Measurements from ENCODE around the gene CCDC40. TPM values are rescaled to one million over a fixed set of nuclear protein-coding genes. Genes with fewer than 3 reads are reported as not detected.

The CCDC40 gene, protein sequence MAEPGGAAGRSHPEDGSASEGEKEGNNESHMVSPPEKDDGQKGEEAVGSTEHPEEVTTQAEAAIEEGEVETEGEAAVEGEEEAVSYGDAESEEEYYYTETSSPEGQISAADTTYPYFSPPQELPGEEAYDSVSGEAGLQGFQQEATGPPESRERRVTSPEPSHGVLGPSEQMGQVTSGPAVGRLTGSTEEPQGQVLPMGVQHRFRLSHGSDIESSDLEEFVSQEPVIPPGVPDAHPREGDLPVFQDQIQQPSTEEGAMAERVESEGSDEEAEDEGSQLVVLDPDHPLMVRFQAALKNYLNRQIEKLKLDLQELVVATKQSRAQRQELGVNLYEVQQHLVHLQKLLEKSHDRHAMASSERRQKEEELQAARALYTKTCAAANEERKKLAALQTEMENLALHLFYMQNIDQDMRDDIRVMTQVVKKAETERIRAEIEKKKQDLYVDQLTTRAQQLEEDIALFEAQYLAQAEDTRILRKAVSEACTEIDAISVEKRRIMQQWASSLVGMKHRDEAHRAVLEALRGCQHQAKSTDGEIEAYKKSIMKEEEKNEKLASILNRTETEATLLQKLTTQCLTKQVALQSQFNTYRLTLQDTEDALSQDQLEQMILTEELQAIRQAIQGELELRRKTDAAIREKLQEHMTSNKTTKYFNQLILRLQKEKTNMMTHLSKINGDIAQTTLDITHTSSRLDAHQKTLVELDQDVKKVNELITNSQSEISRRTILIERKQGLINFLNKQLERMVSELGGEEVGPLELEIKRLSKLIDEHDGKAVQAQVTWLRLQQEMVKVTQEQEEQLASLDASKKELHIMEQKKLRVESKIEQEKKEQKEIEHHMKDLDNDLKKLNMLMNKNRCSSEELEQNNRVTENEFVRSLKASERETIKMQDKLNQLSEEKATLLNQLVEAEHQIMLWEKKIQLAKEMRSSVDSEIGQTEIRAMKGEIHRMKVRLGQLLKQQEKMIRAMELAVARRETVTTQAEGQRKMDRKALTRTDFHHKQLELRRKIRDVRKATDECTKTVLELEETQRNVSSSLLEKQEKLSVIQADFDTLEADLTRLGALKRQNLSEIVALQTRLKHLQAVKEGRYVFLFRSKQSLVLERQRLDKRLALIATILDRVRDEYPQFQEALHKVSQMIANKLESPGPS
- 2.7 and 4.0 TPM in 2 replicates for total RNA-seq

DNA sequence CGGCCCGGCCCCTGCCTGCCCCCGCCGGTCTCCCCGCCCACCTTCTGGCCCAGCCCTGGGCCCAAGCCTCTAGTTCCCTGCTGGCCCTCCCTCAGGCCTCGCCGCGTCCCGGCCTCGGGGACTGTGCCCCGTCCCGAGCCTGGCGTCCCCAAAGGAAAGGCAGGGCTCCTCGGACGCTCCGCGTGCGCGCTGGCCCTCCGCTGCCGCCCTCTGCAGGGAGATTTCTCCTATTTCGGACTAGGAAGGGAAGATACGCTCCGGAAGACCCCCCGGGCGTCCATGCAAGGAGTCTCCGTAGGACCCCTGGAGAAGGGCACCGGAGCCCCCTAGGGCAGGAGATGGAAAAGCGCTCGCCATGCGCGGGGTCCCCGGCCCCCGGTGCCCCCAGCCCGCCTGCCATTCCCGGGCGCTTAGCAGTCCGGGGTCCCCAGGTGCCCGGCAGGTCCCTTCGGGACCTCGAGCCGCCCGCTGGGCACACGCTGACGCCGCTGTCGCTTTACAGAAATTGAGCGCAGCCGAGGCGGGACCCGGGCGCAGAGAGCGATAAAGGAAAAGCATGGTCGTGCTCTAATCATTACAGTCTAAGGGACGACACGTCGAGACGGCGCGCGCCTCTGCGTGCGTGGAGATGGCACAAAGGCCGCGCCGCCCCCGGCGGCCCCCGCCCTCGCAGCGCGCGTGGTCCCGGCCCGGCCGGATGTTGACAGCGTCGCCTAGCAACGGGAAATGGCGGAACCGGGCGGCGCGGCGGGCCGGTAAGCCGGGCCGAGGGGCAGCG, at the start of gene CCDC40:
TSS of gene CCDC40 (plus strand) at position 706 of the 778 bp plus-strand sequence. CDS start at position 727, 21 bp downstream.

GRCh38 chr17:80035687-80035936, 830 bp upstream of the CCDC40 start, which contains the start of gene TBC1D16:
TSS of gene TBC1D16 (minus strand) at chr17:80035872. CDS start at chr17:80013547, 22,325 bp downstream.

GRCh38 chr17:80101011-80101945, 64.8 kb downstream of the CCDC40 start, which contains the start of gene GAA:
TSS of gene GAA (plus strand) at chr17:80101581. CDS start at chr17:80104587, 3,006 bp downstream.

GRCh38 chr17:80147035-80147822, 110.8 kb downstream of the CCDC40 start, which contains the start of gene EIF4A3:
TSS of gene EIF4A3 (minus strand) at chr17:80147128. CDS start at chr17:80146961, 167 bp downstream.

Small RNAs within 50 kb of the gene (small RNA-seq; reads per million reads assigned to genes)
- gene AC087741.2 (not detected), gene MIR1268B (not detected)

Other genes with a start within 250 kb of the CCDC40 start
- 1.1 and 2.0 TPM in 2 replicates for gene CBX8, start 239.6 kb upstream of the CCDC40 start, total RNA-seq
- gene CBX4, start 197.2 kb upstream of the CCDC40 start, total RNA-seq: 6.6 and 8.8 TPM in 2 replicates
- 81.5 and 104 TPM in 2 replicates for gene TBC1D16, start 770 bp upstream of the CCDC40 start, total RNA-seq
- gene GAA, start 64.9 kb downstream of the CCDC40 start, total RNA-seq: 20.7 and 25.7 TPM in 2 replicates
- 83.7 and 84.9 TPM in 2 replicates for gene EIF4A3, start 110.5 kb downstream of the CCDC40 start, total RNA-seq
- under 0.01 TPM in 2 replicates for gene CARD14, start 133.4 kb downstream of the CCDC40 start, total RNA-seq
- 14.1 and 15.4 TPM in 2 replicates for gene SGSH, start 183.7 kb downstream of the CCDC40 start, total RNA-seq
- gene SLC26A11, start 183.8 kb downstream of the CCDC40 start, total RNA-seq: 9.2 TPM in 2 replicates
- gene RNF213, start 224.2 kb downstream of the CCDC40 start, total RNA-seq: 103 and 117 TPM in 2 replicates